Measurements from ENCODE around the gene WDR76.
"Not testable (repeated sequence)": the region's sequence is repeated elsewhere in the genome, so short reads cannot be mapped to it uniquely, and the experiment has no call there.

DNA sequence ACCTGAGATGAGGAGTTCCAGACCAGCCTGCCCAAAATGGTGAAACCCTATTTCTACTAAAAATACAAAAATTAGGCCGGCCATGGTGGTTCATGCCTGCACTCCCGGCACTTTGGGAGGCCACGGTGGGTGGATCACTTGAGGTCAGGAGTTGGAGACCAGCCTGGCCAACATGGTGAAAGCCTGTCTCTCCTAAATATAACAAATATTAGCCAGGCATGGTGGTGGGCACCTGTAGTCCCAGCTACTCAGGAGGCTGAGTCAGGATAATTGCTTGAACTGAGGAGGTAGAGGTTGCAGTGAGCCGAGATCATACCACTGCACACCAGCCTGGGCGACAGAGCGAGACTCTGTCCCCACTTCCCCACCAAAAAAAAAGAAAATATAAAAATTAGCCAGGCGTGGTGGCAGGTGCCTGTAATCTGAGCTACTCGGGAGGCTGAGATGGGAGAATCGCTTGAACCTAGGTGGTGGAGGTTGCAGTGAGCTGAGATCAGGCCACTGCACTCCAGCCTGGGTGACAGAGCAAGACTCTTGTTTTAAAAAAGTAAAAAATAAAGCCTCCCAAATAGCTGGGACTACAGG lies 4.0 kb downstream of the WDR76 start:
- TF ChIP-seq, protein P1, sequence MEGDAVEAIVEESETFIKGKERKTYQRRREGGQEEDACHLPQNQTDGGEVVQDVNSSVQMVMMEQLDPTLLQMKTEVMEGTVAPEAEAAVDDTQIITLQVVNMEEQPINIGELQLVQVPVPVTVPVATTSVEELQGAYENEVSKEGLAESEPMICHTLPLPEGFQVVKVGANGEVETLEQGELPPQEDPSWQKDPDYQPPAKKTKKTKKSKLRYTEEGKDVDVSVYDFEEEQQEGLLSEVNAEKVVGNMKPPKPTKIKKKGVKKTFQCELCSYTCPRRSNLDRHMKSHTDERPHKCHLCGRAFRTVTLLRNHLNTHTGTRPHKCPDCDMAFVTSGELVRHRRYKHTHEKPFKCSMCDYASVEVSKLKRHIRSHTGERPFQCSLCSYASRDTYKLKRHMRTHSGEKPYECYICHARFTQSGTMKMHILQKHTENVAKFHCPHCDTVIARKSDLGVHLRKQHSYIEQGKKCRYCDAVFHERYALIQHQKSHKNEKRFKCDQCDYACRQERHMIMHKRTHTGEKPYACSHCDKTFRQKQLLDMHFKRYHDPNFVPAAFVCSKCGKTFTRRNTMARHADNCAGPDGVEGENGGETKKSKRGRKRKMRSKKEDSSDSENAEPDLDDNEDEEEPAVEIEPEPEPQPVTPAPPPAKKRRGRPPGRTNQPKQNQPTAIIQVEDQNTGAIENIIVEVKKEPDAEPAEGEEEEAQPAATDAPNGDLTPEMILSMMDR (IDR thresholded peaks at IDR 0.05) = not testable (repeated sequence)
- not testable (repeated sequence) for TF ChIP-seq EP300 (IDR thresholded peaks at IDR 0.05)

Data from gastroesophageal sphincter (tissue), 3 donors.